Measurements from ENCODE around the gene SSR1. TPM values are rescaled to one million over a fixed set of nuclear protein-coding genes. Genes with fewer than 3 reads are reported as not detected.

The SSR1 gene
- total RNA-seq, 1 experiment from 2014 or later: 318 TPM

DNA sequence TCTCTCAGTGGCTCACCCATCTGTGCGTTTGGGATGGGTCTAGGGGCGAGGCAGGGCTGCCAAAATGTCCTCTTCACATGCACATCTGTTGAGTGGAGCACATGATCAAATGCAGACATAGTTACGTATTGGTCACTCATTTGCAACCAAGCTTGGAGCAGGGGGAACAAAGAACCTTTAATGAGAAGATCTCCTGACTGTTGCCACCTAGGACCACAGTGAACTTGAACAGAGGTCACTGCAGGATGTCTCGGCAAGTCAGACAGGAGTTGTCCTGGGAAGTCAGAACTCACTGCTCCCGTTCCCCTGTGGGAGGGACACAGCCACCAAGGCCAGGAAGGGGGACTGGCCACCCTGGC lies 73.4 kb downstream of the SSR1 start:
- no peaks in the 10 kb centered on the region for H3K9me3 Mint-ChIP-seq (ENCODE audit: unreplicated experiment)
- H3K36me3 Mint-ChIP-seq (ENCODE audit: insufficient read depth, unreplicated experiment): peaks cover 56% of the 10 kb centered on the region
- H3K4me1 Mint-ChIP-seq (ENCODE audit: insufficient read depth, unreplicated experiment): peaks cover 30% of the 10 kb centered on the region
- no peak overlapping the region for H3K4me3 Mint-ChIP-seq (ENCODE audit: unreplicated experiment)
- H3K27me3 Mint-ChIP-seq (ENCODE audit: insufficient read depth, unreplicated experiment): no peaks in the 10 kb centered on the region
- no TSS peak for BruUV-seq (replicated peaks)
- peak overlapping the region; percentile 41 for H3K27ac Mint-ChIP-seq (ENCODE audit: low read depth, unreplicated experiment)
- DNase-seq (ENCODE audit: unreplicated experiment): no peak
- intact Hi-C loops (cut with micrococcal nuclease): no loop called here
- ChIA-PET POLR2A (interaction anchor here (0.6 kb wide), 1 partner anchor 423 kb away, joined by 3 read pairs; no protein-coding TSS in a partner anchor), CTCF (interaction anchor here (0.5 to 2.0 kb wide), 7 partner anchors 19 to 599 kb away, joined by 3 to 11 read pairs (median 3); no protein-coding TSS in a partner anchor)
- TF ChIP-seq CTCF (IDR thresholded peaks at IDR 0.05; ENCODE audit: unreplicated experiment): no peak

DNA sequence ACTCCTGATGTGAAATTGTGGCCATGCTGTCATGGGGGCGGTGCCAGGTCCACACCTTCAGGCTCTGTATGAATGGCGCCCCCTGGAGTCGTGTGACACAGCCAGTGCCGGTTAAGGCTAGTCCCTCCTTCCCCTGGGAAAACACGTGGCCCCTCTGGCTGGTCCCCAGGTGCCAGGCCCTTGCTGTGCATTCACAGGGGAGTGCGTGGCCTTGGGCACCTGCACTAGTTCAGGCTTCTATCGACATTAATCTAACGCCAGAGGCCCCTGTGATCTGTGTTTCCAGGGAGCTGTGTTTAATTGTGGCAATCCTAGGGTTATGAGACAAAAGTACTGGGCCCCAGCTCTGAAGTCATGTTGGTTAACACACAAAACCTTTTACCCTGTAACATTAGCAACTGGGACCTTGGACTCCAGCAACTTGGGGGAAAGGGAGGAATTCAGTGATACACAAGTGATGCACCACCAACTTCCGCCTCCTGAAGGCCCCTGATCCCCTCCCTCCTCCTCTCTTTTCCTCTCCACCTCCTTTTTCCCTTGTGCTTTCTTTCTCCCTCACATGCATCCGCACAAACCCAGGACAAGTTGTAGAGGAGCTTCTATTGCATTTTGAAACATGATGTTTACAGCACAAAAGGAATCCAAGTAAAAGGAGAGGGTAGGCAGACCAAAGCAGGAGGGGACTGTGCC lies 74.0 kb downstream of the SSR1 start:
- CTCF ChIA-PET: interaction anchor here (0.5 to 2.0 kb wide), 15 partner anchors 19 to 599 kb away, joined by 3 to 11 read pairs (median 3); no protein-coding TSS in a partner anchor
- peaks cover 52% of the 10 kb centered on the region for H3K36me3 Mint-ChIP-seq (ENCODE audit: insufficient read depth, unreplicated experiment)
- peak overlapping the region; percentile 41 for H3K27ac Mint-ChIP-seq (ENCODE audit: low read depth, unreplicated experiment)
- no peak overlapping the region for H3K4me3 Mint-ChIP-seq (ENCODE audit: unreplicated experiment)
- no TSS peak for BruUV-seq (replicated peaks)
- no peaks in the 10 kb centered on the region for H3K27me3 Mint-ChIP-seq (ENCODE audit: insufficient read depth, unreplicated experiment)
- intact Hi-C loops (cut with micrococcal nuclease): no loop called here
- TF ChIP-seq CTCF (IDR thresholded peaks at IDR 0.05; ENCODE audit: unreplicated experiment): peak; percentile 45
- peaks cover 30% of the 10 kb centered on the region for H3K4me1 Mint-ChIP-seq (ENCODE audit: insufficient read depth, unreplicated experiment)
- peak; percentile 85 for DNase-seq (ENCODE audit: unreplicated experiment)
- POLR2A ChIA-PET: interaction anchor here (1.2 to 2.0 kb wide), 2 partner anchors 23 to 50 kb away, joined by 3 to 4 read pairs; no protein-coding TSS in a partner anchor
- no peaks in the 10 kb centered on the region for H3K9me3 Mint-ChIP-seq (ENCODE audit: unreplicated experiment)

GRCh38 chr6:7238526-7238899 lies 74.5 kb downstream of the SSR1 start:
- no TSS peak for BruUV-seq (replicated peaks)
- H3K36me3 Mint-ChIP-seq (ENCODE audit: insufficient read depth, unreplicated experiment): peaks cover 52% of the 10 kb centered on the region
- no peak for TF ChIP-seq CTCF (IDR thresholded peaks at IDR 0.05; ENCODE audit: unreplicated experiment)
- peaks cover 30% of the 10 kb centered on the region for H3K4me1 Mint-ChIP-seq (ENCODE audit: insufficient read depth, unreplicated experiment)
- H3K27ac Mint-ChIP-seq (ENCODE audit: low read depth, unreplicated experiment): no peak overlapping the region
- CTCF ChIA-PET: interaction anchor here (0.6 to 2.0 kb wide), 13 partner anchors 19 to 598 kb away, joined by 3 to 11 read pairs (median 4); no protein-coding TSS in a partner anchor
- POLR2A ChIA-PET: interaction anchor here (1.2 to 2.0 kb wide), 2 partner anchors 23 to 49 kb away, joined by 3 to 4 read pairs; no protein-coding TSS in a partner anchor
- intact Hi-C loops (cut with micrococcal nuclease): no loop called here
- no peaks in the 10 kb centered on the region for H3K9me3 Mint-ChIP-seq (ENCODE audit: unreplicated experiment)
- no peak for DNase-seq (ENCODE audit: unreplicated experiment)
- H3K4me3 Mint-ChIP-seq (ENCODE audit: unreplicated experiment): no peak overlapping the region
- H3K27me3 Mint-ChIP-seq (ENCODE audit: insufficient read depth, unreplicated experiment): no peaks in the 10 kb centered on the region

GRCh38 chr6:7237653-7238188 lies 75.3 kb downstream of the SSR1 start:
- Mint-ChIP-seq H3K4me3 (ENCODE audit: unreplicated experiment) (no peak overlapping the region), H3K36me3 (ENCODE audit: insufficient read depth, unreplicated experiment) (peaks cover 57% of the 10 kb centered on the region), H3K27me3 (ENCODE audit: insufficient read depth, unreplicated experiment) (no peaks in the 10 kb centered on the region), H3K27ac (ENCODE audit: low read depth, unreplicated experiment) (no peak overlapping the region), H3K9me3 (ENCODE audit: unreplicated experiment) (no peaks in the 10 kb centered on the region), H3K4me1 (ENCODE audit: insufficient read depth, unreplicated experiment) (peaks cover 23% of the 10 kb centered on the region)
- intact Hi-C loops (cut with micrococcal nuclease): no loop called here
- TF ChIP-seq CTCF (IDR thresholded peaks at IDR 0.05; ENCODE audit: unreplicated experiment): no peak
- no peak for DNase-seq (ENCODE audit: unreplicated experiment)
- BruUV-seq (replicated peaks): no TSS peak
- POLR2A ChIA-PET: interaction anchor here (1.2 to 2.0 kb wide), 3 partner anchors 24 to 486 kb away, joined by 3 to 4 read pairs (median 3); no protein-coding TSS in a partner anchor
- CTCF ChIA-PET: interaction anchor here (0.5 to 2.2 kb wide), 6 partner anchors 18 to 561 kb away, joined by 3 to 15 read pairs (median 4); no protein-coding TSS in a partner anchor

All from MCF 10A (cell line).